ENCODE results near the gene PKHD1. TPM values are rescaled to one million over a fixed set of nuclear protein-coding genes. Genes with fewer than 3 reads are reported as not detected.

PKHD1 gene
- total and polyA plus RNA-seq, 2 of the 8 experiments (the other 6 are each of a cell fraction or from before 2014, with no cell fraction given): 0.06 to 0.09 TPM

GRCh38 chr6:52000064-52000463, 87.3 kb downstream of the PKHD1 start (continued):
- TF ChIP-seq TCF12 (IDR thresholded peaks at IDR 0.05; ENCODE audit: low read depth, low read length) (no peak), ATF3 (IDR thresholded peaks at IDR 0.05; ENCODE audit: insufficient read depth, low read depth, low read length) (no peak), EP300 (IDR thresholded peaks at IDR 0.05; ENCODE audit: borderline replicate concordance in 1 of 2, low read depth in 2 of 2, low read length in 2 of 2) (no peak), CBX5 (IDR thresholded peaks at IDR 0.05; ENCODE audit: low read depth, low read length) (no peak), ATF2 (IDR thresholded peaks at IDR 0.05; ENCODE audit: low read length) (no peak), BRCA1 (IDR thresholded peaks at IDR 0.05; ENCODE audit: low read depth, low read length) (no peak)

Measured in H1 (cell line).